Activated T-cell treated with anti-CD3 and anti-CD28 coated beads, Interleukin-2, amount 50 U/mL, for 1 hour (primary cell): ENCODE data around the gene ZNF735.
A peak's percentile ranks its signal among the peaks of the same experiment; 100 is the strongest.
"Not testable (repeated sequence)": the region's sequence is repeated elsewhere in the genome, so short reads cannot be mapped to it uniquely, and the experiment has no call there.

Experiments used
- DNase-seq: peaks from one replicate; pipeline ENCODE4 v3.0.0-alpha.2; 2020

Gene ZNF735

GRCh38 chr7:64206903-64207302, at the start of gene ZNF735:
TSS of gene ZNF735 (plus strand) at chr7:64207203. CDS start at chr7:64207203, 0 bp downstream.
- no peak for DNase-seq

- DNase-seq: not testable (repeated sequence)
These were observed 36.0 kb upstream of the ZNF735 start for GRCh38 chr7:64170974-64171373.

GRCh38 chr7:64174328-64174727, 32.7 kb upstream of the ZNF735 start:
- DNase-seq: no peak

- no peak for DNase-seq
These were observed 32.1 kb upstream of the ZNF735 start for GRCh38 chr7:64174941-64175340.

GRCh38 chr7:64180989-64181388, 26.0 kb upstream of the ZNF735 start:
- DNase-seq: no peak

- no peak for DNase-seq
These were observed 25.4 kb upstream of the ZNF735 start for GRCh38 chr7:64181586-64181985.

- DNase-seq: no peak
These were observed 24.8 kb upstream of the ZNF735 start for GRCh38 chr7:64182036-64182790.

- peak; percentile 51 for DNase-seq
These were observed 23.8 kb upstream of the ZNF735 start for GRCh38 chr7:64183126-64183742.

- DNase-seq: no peak
These were observed 23.1 kb upstream of the ZNF735 start for GRCh38 chr7:64183827-64184372.

GRCh38 chr7:64184376-64184775, 22.6 kb upstream of the ZNF735 start:
- no peak for DNase-seq

GRCh38 chr7:64187408-64187807, 19.6 kb upstream of the ZNF735 start:
- no peak for DNase-seq

- DNase-seq: no peak
These were observed 14.8 kb upstream of the ZNF735 start for GRCh38 chr7:64192148-64192704.

GRCh38 chr7:64192775-64193174, 14.2 kb upstream of the ZNF735 start:
- DNase-seq: no peak

GRCh38 chr7:64219710-64220298, 12.8 kb downstream of the ZNF735 start:
- not testable (repeated sequence) for DNase-seq

- no peak for DNase-seq
These were observed 16.4 kb downstream of the ZNF735 start for GRCh38 chr7:64223366-64223765.

GRCh38 chr7:64228174-64228573, 21.2 kb downstream of the ZNF735 start, which contains the start of gene ZNF679:
TSS of gene ZNF679 (plus strand) at chr7:64228474. CDS start at chr7:64249118, 20,644 bp downstream.
- DNase-seq: not testable (repeated sequence)

- no peak for DNase-seq
These were observed 59.4 kb downstream of the ZNF735 start for GRCh38 chr7:64266341-64266919.
